HepG2 (cell line): ENCODE results near the gene CPNE1. TPM values are rescaled to one million over a fixed set of nuclear protein-coding genes. Genes with fewer than 3 reads are reported as not detected.

ENCODE experiments used
- ATAC-seq: fragments of 200-7000 bp; cut with Tn5 transposase; 3 replicates; pipeline ENCODE4 v1.9.1; 2020; ENCODE audit warnings: mild to moderate bottlenecking, moderate library complexity
- BruUV-seq: library from RNA; stranded (reverse); fragments of 400-500 nt; replicated peaks from 2 replicates; lab custom pipeline; 2021; lab: Mats Ljungman, UMichigan
- CTCF ChIA-PET: fragments of 300-600 bp; formaldehyde crosslinking; extraction: SDS; loops from one replicate; lab custom pipeline; 2021; ENCODE audit warnings: low total read pairs, inconsistent platforms, low intra/inter-chr PET ratio; lab: Yijun Ruan, JAX
- POLR2A ChIA-PET: fragments of 350-600 bp; sonication (Branson Sonifier 250); formaldehyde crosslinking; loops from one replicate; lab custom pipeline; 2020; ENCODE audit warnings: antibody characterized with exemption, inconsistent platforms; lab: Yijun Ruan, JAX
- DNase-seq: peaks from one replicate; pipeline ENCODE4 v3.0.0-alpha.2; 2015; ENCODE audit warnings: low spot score
- FAIRE-seq: peaks from 3 replicates; lab custom pipeline; 2011; peaks lifted over from hg19 to GRCh38; lab: Jason Lieb, UNC
- H2AFZ ChIP-seq: one replicate; pipeline ENCODE4 v1.6.1; 2011; ENCODE audit warnings: low read length, inconsistent platforms
- H3K27ac ChIP-seq: fragments of 300-600 bp; 3 replicates; pipeline ENCODE4 v1.8.0; 2011; ENCODE audit warnings: mixed run types, mild to moderate bottlenecking, mixed read lengths, low read length, inconsistent platforms; ENCODE audit not compliant: insufficient read depth; ENCODE audit errors: extremely low read length
- H3K27me3 ChIP-seq, 2 experiments: fragments of 200-600 bp in 1 of 2; 2 replicates in 1 of 2; 3 replicates in 1 of 2; pipeline versions ENCODE4 v1.6.0 to v1.8.0; 2011; ENCODE audit warnings: low read length in 2 of 2, mild to moderate bottlenecking in 2 of 2, moderate library complexity in 2 of 2, inconsistent platforms in 1 of 2; ENCODE audit not compliant: insufficient read depth in 2 of 2, control insufficient read depth in 1 of 2
- H3K36me3 ChIP-seq, 2 experiments: fragments of 200-600 bp in 1 of 2; replicated peaks in 1 of 2; 2 replicates in 1 of 2; 3 replicates in 1 of 2; pipeline versions ENCODE4 v1.5.1 to v1.8.0; 2011; ENCODE audit warnings: low read length in 2 of 2, inconsistent platforms in 1 of 2; ENCODE audit not compliant: insufficient read depth in 2 of 2, control insufficient read depth in 1 of 2
- H3K4me1 ChIP-seq: 2 replicates; pipeline ENCODE4 v1.5.1; 2012; ENCODE audit warnings: low read length, inconsistent platforms; ENCODE audit not compliant: insufficient read depth
- H3K4me2 ChIP-seq: 2 replicates; pipeline ENCODE4 v1.6.0; 2011; ENCODE audit warnings: low read depth, low read length, inconsistent platforms
- H3K4me3 ChIP-seq, 3 experiments: fragments of 200-600 bp in 1 of 3; sonication (generic), shearing (Covaris generic) in 1 of 3; replicated peaks in 1 of 3; 2 replicates each; pipeline ENCODE4 v1.5.1; 2011 to 2016; ENCODE audit warnings: low read length in 3 of 3, inconsistent platforms in 2 of 3, low read depth in 2 of 3, mild to moderate bottlenecking in 2 of 3, control low read depth in 1 of 3, mixed read lengths in 1 of 3; ENCODE audit not compliant: insufficient read depth in 1 of 3
- H3K79me2 ChIP-seq: one replicate; pipeline ENCODE4 v1.6.1; 2011; ENCODE audit warnings: low read length, inconsistent platforms; ENCODE audit not compliant: insufficient read depth
- H3K9ac ChIP-seq: 2 replicates; pipeline ENCODE4 v1.6.0; 2011; ENCODE audit warnings: mild to moderate bottlenecking, low read depth, low read length, inconsistent platforms; ENCODE audit not compliant: insufficient read depth
- H3K9me3 ChIP-seq: 2 replicates; pipeline ENCODE4 v1.5.1; 2012; ENCODE audit warnings: mild to moderate bottlenecking, low read length
- H4K20me1 ChIP-seq: 2 replicates; pipeline ENCODE4 v1.6.0; 2011; ENCODE audit warnings: inconsistent platforms, mild to moderate bottlenecking, low read length, moderate library complexity; ENCODE audit not compliant: insufficient read depth
- AGO2 ChIP-seq: fragments of 200-400 bp; formaldehyde crosslinking; optimal IDR thresholded peaks from 2 replicates; pipeline ENCODE3; 2017; ENCODE audit warnings: mild to moderate bottlenecking, low read depth, low read length, moderate library complexity
- CBFB ChIP-seq: sonication (generic); formaldehyde crosslinking; IDR thresholded peaks from 2 replicates; pipeline ENCODE4 v1.4.0; 2020; ENCODE audit warnings: missing genetic modification reagents
- HNF4A ChIP-seq: sonication (generic); formaldehyde crosslinking; IDR thresholded peaks from 2 replicates; pipeline ENCODE4 v1.4.0; 2020; ENCODE audit warnings: missing genetic modification reagents
- KMT2A ChIP-seq: sonication (generic); formaldehyde crosslinking; IDR thresholded peaks from 2 replicates; pipeline ENCODE4 v1.4.0; 2020; ENCODE audit warnings: missing genetic modification reagents
- MAFF ChIP-seq: IDR thresholded peaks from 2 replicates; pipeline ENCODE4 v1.6.1; 2011; ENCODE audit warnings: low read depth, low read length, improper control_type of control experiment
- NCOA5 ChIP-seq: sonication (generic); formaldehyde crosslinking; IDR thresholded peaks from 2 replicates; pipeline ENCODE4 v1.4.0; 2020; ENCODE audit warnings: missing genetic modification reagents
- POLR2AphosphoS5 ChIP-seq: IDR thresholded peaks from 2 replicates; pipeline ENCODE4 v1.6.1; 2012; ENCODE audit warnings: low read depth, low read length
- POLR2G ChIP-seq: fragments of 200-400 bp; formaldehyde crosslinking; IDR thresholded peaks from 2 replicates; pipeline ENCODE4 v1.6.1; 2018; ENCODE audit warnings: mild to moderate bottlenecking, low read depth, low read length, moderate library complexity
- RBM22 ChIP-seq: fragments of 200-400 bp; formaldehyde crosslinking; optimal IDR thresholded peaks from 2 replicates; pipeline ENCODE3; 2017; ENCODE audit warnings: mild to moderate bottlenecking, low read length, moderate library complexity
- TBX2 ChIP-seq: sonication (generic); formaldehyde crosslinking; IDR thresholded peaks from 2 replicates; pipeline ENCODE4 v1.5.0; 2020; ENCODE audit warnings: missing genetic modification reagents, mild to moderate bottlenecking, borderline replicate concordance
- ZFY ChIP-seq: sonication (generic); formaldehyde crosslinking; IDR thresholded peaks from 2 replicates; pipeline ENCODE4 v1.4.0; 2020; ENCODE audit warnings: missing genetic modification reagents
- ZNF768 ChIP-seq: sonication (generic); formaldehyde crosslinking; IDR thresholded peaks from 2 replicates; pipeline ENCODE4 v1.4.0; 2020; ENCODE audit warnings: missing genetic modification reagents
- WGBS: methylation state at CpG from one replicate; pipeline ENCODE4 v1.1.6; 2017; ENCODE audit warnings: low lambda C conversion rate; 5-methylcytosine and 5-hydroxymethylcytosine counted together
- in situ Hi-C: cut with HindIII; loops from 2 replicates; pipeline ENCODE4 v1.10.0; 2017; ENCODE audit warnings: low pct_unique_long_range_greater_than_20kb; ENCODE audit not compliant: extremely low pct_ligation_motif_present
- intact Hi-C: fragments of 100-400 bp; cut with micrococcal nuclease; formaldehyde crosslinking; loops from one replicate; pipeline ENCODE4 v1.10.0; 2022; ENCODE audit not compliant: unreplicated experiment
- polyA plus RNA-seq, 8 experiments: library from polyadenylated mRNA; depleted of rRNA in 3 of 8; stranded (reverse) in 7 of 8; unstranded in 1 of 8; fragments of >200 nt; fragmentation: Illumina TruSeq in 4 of 8; extraction: Trizol in 4 of 8; gene quantifications; 2 replicates each; pipeline versions ENCODE4 v1.2.1 to v1.2.3, GENCODE V29; 2011 to 2016; ENCODE audit warnings: low read depth in 4 of 8, missing spikeins in 1 of 8, mixed read lengths in 1 of 8; ENCODE audit not compliant: insufficient read depth in 1 of 8
- total RNA-seq, 5 experiments: library from RNA; depleted of rRNA; stranded (reverse); fragments of >200 nt; fragmentation: Illumina TruSeq; extraction: Trizol; gene quantifications; 2 replicates each; pipeline ENCODE4 v1.2.3, GENCODE V29; 2016; ENCODE audit warnings: low read depth in 1 of 5
- TF ChIP-seq, protein P1 (sequence below): sonication (generic); formaldehyde crosslinking; IDR thresholded peaks from 2 replicates; pipeline ENCODE4 v1.8.0; 2023; ENCODE audit warnings: mild to moderate bottlenecking, missing genetic modification reagents
- TF ChIP-seq, protein P2 (sequence below), 2 experiments: fragments of 450-650 bp in 1 of 2; sonication (generic) in 1 of 2; formaldehyde crosslinking in 1 of 2; IDR thresholded peaks; 2 replicates each; pipeline versions ENCODE4 v1.6.1 to v1.8.0; 2016 to 2022; ENCODE audit warnings: antibody characterized with exemption in 1 of 2, mild to moderate bottlenecking in 1 of 2, missing genetic modification reagents in 1 of 2

CPNE1 gene
- total and polyA plus RNA-seq, 2 of the 13 experiments (the other 11 are each of a cell fraction or from before 2014, with no cell fraction given): 408 to 431 TPM

DNA sequence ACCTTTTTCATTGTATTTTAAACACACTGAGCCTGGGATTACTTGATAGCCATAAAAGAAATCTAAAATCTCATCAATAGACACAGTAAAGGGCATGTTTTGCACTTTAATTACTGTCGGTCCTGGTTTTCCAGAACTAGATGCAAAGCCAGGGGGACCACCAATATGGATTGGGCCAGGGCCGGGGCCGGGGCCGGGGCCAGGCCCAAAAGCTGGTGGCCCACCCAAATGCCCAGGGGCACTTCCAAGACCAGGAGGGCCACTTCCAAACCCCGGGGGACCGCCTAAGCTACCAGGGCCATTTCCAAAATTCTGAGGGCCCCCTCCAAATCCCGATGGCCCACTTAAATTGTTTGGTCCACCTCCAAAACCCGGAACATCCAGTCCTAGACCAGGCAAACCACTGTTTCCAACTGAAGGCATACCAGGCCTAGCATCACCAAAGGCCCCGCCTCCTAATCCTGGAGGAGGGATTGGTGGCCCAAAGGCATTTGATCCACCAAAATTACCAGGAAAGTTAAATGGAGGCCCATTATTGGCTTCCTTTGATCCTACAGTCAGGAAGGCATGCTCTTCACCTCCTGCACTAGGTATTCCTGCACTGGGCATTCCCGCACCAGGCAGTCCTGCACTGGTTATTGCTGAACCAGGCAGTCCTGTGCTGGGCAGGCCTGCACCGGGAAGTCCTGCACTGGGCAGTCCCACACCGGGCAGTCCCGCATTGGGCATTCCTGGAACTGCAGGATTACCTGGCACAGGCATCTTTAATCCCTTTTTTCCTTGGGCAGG, 11.9 kb downstream of the CPNE1 start:
- ChIA-PET POLR2A (interaction anchor here (0.7 to 2.8 kb wide), 6 partner anchors 11 to 90 kb away, joined by 3 to 13 read pairs (median 4); partner anchors contain the start of genes CPNE1, RBM12, RBM39 and SPAG4), CTCF (no interaction called here)
- in situ Hi-C loops: no loop called here
- DNase-seq (no peak), ATAC-seq (peak; percentile 68), FAIRE-seq (no peak)
- 94% methylated on average over 13 of the region's 13 CpGs for WGBS
- H3K4me2 ChIP-seq: no peak overlapping the region
- H3K9ac ChIP-seq: no peak overlapping the region
- BruUV-seq: no TSS peak
- no peak overlapping the region for H3K4me3 ChIP-seq
- peaks cover 14% of the 10 kb centered on the region; the same call in 1 of the 2 replicates for H3K4me1 ChIP-seq
- H4K20me1 ChIP-seq: peaks cover 81% of the 10 kb centered on the region
- peaks cover 100% of the 10 kb centered on the region for H3K79me2 ChIP-seq
- no peaks in the 10 kb centered on the region for H3K27me3 ChIP-seq
- no peak overlapping the region for H2AFZ ChIP-seq
- peaks cover 26 to 59% of the 10 kb centered on the region in 2 experiments for H3K36me3 ChIP-seq
- intact Hi-C loops: no loop called here
- H3K9me3 ChIP-seq: peaks cover 6% of the 10 kb centered on the region; the same call in 1 of the 2 replicates
- no peak overlapping the region for H3K27ac ChIP-seq
- 0 out of 2 replicates have a peak, but pooled peaks have one; percentile 11 for TF ChIP-seq KMT2A (CRISPR knock-in tag)
- TF ChIP-seq, protein P1, sequence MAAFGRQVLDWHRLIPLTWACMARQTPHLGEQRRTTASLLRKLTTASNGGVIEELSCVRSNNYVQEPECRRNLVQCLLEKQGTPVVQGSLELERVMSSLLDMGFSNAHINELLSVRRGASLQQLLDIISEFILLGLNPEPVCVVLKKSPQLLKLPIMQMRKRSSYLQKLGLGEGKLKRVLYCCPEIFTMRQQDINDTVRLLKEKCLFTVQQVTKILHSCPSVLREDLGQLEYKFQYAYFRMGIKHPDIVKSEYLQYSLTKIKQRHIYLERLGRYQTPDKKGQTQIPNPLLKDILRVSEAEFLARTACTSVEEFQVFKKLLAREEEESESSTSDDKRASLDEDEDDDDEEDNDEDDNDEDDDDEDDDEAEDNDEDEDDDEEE: 0 out of 2 replicates have a peak, but pooled peaks have one; percentile 27
- 0 out of 2 replicates have a peak, but pooled peaks have one; percentile 31 for TF ChIP-seq ZNF768
- TF ChIP-seq POLR2AphosphoS5: 0 out of 2 replicates have a peak, but pooled peaks have one; percentile 6
- TF ChIP-seq NCOA5 (CRISPR knock-in tag): no peak
- TF ChIP-seq, protein P2, sequence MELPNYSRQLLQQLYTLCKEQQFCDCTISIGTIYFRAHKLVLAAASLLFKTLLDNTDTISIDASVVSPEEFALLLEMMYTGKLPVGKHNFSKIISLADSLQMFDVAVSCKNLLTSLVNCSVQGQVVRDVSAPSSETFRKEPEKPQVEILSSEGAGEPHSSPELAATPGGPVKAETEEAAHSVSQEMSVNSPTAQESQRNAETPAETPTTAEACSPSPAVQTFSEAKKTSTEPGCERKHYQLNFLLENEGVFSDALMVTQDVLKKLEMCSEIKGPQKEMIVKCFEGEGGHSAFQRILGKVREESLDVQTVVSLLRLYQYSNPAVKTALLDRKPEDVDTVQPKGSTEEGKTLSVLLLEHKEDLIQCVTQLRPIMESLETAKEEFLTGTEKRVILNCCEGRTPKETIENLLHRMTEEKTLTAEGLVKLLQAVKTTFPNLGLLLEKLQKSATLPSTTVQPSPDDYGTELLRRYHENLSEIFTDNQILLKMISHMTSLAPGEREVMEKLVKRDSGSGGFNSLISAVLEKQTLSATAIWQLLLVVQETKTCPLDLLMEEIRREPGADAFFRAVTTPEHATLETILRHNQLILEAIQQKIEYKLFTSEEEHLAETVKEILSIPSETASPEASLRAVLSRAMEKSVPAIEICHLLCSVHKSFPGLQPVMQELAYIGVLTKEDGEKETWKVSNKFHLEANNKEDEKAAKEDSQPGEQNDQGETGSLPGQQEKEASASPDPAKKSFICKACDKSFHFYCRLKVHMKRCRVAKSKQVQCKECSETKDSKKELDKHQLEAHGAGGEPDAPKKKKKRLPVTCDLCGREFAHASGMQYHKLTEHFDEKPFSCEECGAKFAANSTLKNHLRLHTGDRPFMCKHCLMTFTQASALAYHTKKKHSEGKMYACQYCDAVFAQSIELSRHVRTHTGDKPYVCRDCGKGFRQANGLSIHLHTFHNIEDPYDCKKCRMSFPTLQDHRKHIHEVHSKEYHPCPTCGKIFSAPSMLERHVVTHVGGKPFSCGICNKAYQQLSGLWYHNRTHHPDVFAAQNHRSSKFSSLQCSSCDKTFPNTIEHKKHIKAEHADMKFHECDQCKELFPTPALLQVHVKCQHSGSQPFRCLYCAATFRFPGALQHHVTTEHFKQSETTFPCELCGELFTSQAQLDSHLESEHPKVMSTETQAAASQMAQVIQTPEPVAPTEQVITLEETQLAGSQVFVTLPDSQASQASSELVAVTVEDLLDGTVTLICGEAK (IDR thresholded peaks at IDR 0.05): no peak
- TF ChIP-seq, protein P2 (CRISPR knock-in tag; IDR thresholded peaks at IDR 0.05): 0 out of 2 replicates have a peak, but pooled peaks have one; percentile 24
- TF ChIP-seq POLR2G: peak; percentile 40
- peak; percentile 93 for TF ChIP-seq AGO2
- peak; percentile 97 for TF ChIP-seq RBM22
- no peak for TF ChIP-seq HNF4A (CRISPR knock-in tag)
- TF ChIP-seq ZFY: peak; percentile 6; the same call in 1 of the 2 replicates
- TF ChIP-seq TBX2 (CRISPR knock-in tag): 0 out of 2 replicates have a peak, but pooled peaks have one; percentile 19
- no peak for TF ChIP-seq CBFB (CRISPR knock-in tag)
- no peak for TF ChIP-seq MAFF
